Activated T-cell treated with anti-CD3 and anti-CD28 coated beads for 4 hours (primary cell): Measurements from ENCODE around the gene NDUFAB1.
A peak's percentile ranks its signal among the peaks of the same experiment; 100 is the strongest.
"Not testable (repeated sequence)": the region's sequence is repeated elsewhere in the genome, so short reads cannot be mapped to it uniquely, and the experiment has no call there.

Experiments
- DNase-seq: peaks from one replicate; pipeline ENCODE4 v3.0.0-alpha.2; 2020

Gene NDUFAB1

GRCh38 chr16:23595951-23596720 lies at the start of gene NDUFAB1:
Gene NDUFAB1, minus strand, starts transcription at chr16:23596316. Its CDS starts 26 bp downstream, at chr16:23596290.
- DNase-seq, result peak; percentile 90

- no peak for DNase-seq
These were observed 46.2 kb upstream of the NDUFAB1 start for GRCh38 chr16:23642246-23642774.

GRCh38 chr16:23640931-23641765 lies 45.0 kb upstream of the NDUFAB1 start, which contains the start of the genes DCTN5 and PALB2:
Gene DCTN5, plus strand, starts transcription at chr16:23641466. Its CDS starts 77 bp downstream, at chr16:23641543.
Gene PALB2, minus strand, starts transcription at chr16:23641310. Its CDS starts 153 bp downstream, at chr16:23641157.
- DNase-seq, result peak; percentile 69

- no peak for DNase-seq
These were observed 44.5 kb upstream of the NDUFAB1 start for GRCh38 chr16:23640615-23640930.

GRCh38 chr16:23635958-23636357 lies 39.8 kb upstream of the NDUFAB1 start:
- no peak for DNase-seq

- no peak for DNase-seq
These were observed 38.4 kb upstream of the NDUFAB1 start for GRCh38 chr16:23634461-23635036.

GRCh38 chr16:23631874-23632273 lies 35.8 kb upstream of the NDUFAB1 start:
- not testable (repeated sequence) for DNase-seq

- DNase-seq, result no peak
These were observed 33.4 kb upstream of the NDUFAB1 start for GRCh38 chr16:23629516-23629915.

GRCh38 chr16:23624092-23624491 lies 28.0 kb upstream of the NDUFAB1 start:
- DNase-seq, result no peak

- no peak for DNase-seq
These were observed 19.7 kb upstream of the NDUFAB1 start for GRCh38 chr16:23615805-23616204.

- no peak for DNase-seq
These were observed 15.8 kb upstream of the NDUFAB1 start for GRCh38 chr16:23611936-23612335.

- DNase-seq, result not testable (repeated sequence)
These were observed 14.8 kb upstream of the NDUFAB1 start for GRCh38 chr16:23610905-23611304.

- DNase-seq, result no peak
These were observed 13.8 kb upstream of the NDUFAB1 start for GRCh38 chr16:23609929-23610328.

- no peak for DNase-seq
These were observed 12.1 kb upstream of the NDUFAB1 start for GRCh38 chr16:23608194-23608593.

GRCh38 chr16:23607726-23608125 lies 11.6 kb upstream of the NDUFAB1 start:
- no peak for DNase-seq

- DNase-seq, result no peak
These were observed 1.1 kb upstream of the NDUFAB1 start for GRCh38 chr16:23597003-23597756.

GRCh38 chr16:23595246-23595950 lies 718 bp downstream of the NDUFAB1 start:
- no peak for DNase-seq

- no peak for DNase-seq
These were observed 1.9 kb downstream of the NDUFAB1 start for GRCh38 chr16:23594186-23594585.

- DNase-seq, result no peak
These were observed 5.9 kb downstream of the NDUFAB1 start for GRCh38 chr16:23590181-23590580.

GRCh38 chr16:23587726-23588125 lies 8.4 kb downstream of the NDUFAB1 start:
- DNase-seq, result no peak

- DNase-seq, result no peak
These were observed 11.7 kb downstream of the NDUFAB1 start for GRCh38 chr16:23584186-23585076.
